DND-41 (cell line): Measurements from ENCODE around the gene RABL6.
A peak's percentile ranks its signal among the peaks of the same experiment; 100 is the strongest.

ENCODE experiments used
- ATAC-seq: fragments of 200-7000 bp; cut with Tn5 transposase; 3 replicates; pipeline ENCODE4 v1.9.1; 2021; ENCODE audit warnings: low read depth; ENCODE audit not compliant: insufficient read depth
- DNase-seq: peaks from one replicate; pipeline ENCODE4 v3.0.0-alpha.2; 2020
- H2AFZ ChIP-seq: 2 replicates; pipeline ENCODE4 v1.6.0; 2012; ENCODE audit warnings: low read depth, low read length
- H3K27ac ChIP-seq: 2 replicates; pipeline ENCODE4 v1.5.1; 2012; ENCODE audit warnings: low read length, inconsistent platforms
- H3K27me3 ChIP-seq: fragments of 200-600 bp; sonication (generic); 2 replicates; pipeline ENCODE4 v1.6.0; 2012; ENCODE audit warnings: low read length, mild to moderate bottlenecking, inconsistent platforms; ENCODE audit not compliant: insufficient read depth, poor library complexity
- H3K36me3 ChIP-seq: 2 replicates; pipeline ENCODE4 v1.5.1; 2012; ENCODE audit warnings: low read length, inconsistent platforms; ENCODE audit not compliant: insufficient read depth
- H3K4me1 ChIP-seq: 2 replicates; pipeline ENCODE4 v1.5.1; 2012; ENCODE audit warnings: mild to moderate bottlenecking, low read length; ENCODE audit not compliant: insufficient read depth
- H3K4me2 ChIP-seq: 2 replicates; pipeline ENCODE4 v1.6.0; 2012; ENCODE audit warnings: mild to moderate bottlenecking, moderate library complexity, low read length, inconsistent platforms; ENCODE audit not compliant: insufficient read depth
- H3K4me3 ChIP-seq, 2 experiments: fragments of 200-600 bp in 1 of 2; shearing (Covaris generic) in 1 of 2; 2 replicates each; pipeline ENCODE4 v1.5.1; 2012 to 2016; ENCODE audit warnings: inconsistent platforms in 2 of 2, low read length in 2 of 2, mild to moderate bottlenecking in 2 of 2, low read depth in 1 of 2, moderate library complexity in 1 of 2
- H3K79me2 ChIP-seq: 2 replicates; pipeline ENCODE4 v1.6.0; 2012; ENCODE audit warnings: low read length, inconsistent platforms; ENCODE audit not compliant: insufficient read depth
- H3K9ac ChIP-seq: 2 replicates; pipeline ENCODE4 v1.6.0; 2012; ENCODE audit warnings: low read depth, mild to moderate bottlenecking, inconsistent platforms, low read length, moderate library complexity
- H3K9me3 ChIP-seq: 2 replicates; pipeline ENCODE4 v1.5.1; 2012; ENCODE audit warnings: low read length, moderate library complexity, mild to moderate bottlenecking, inconsistent platforms; ENCODE audit not compliant: insufficient read depth, severe bottlenecking
- H4K20me1 ChIP-seq: 2 replicates; pipeline ENCODE4 v1.6.0; 2012; ENCODE audit warnings: low read length; ENCODE audit not compliant: insufficient read depth
- CTCF ChIP-seq: IDR thresholded peaks from 2 replicates; pipeline ENCODE4 v1.5.1; 2012; ENCODE audit warnings: borderline replicate concordance, low read length, moderate library complexity, mild to moderate bottlenecking; ENCODE audit not compliant: poor library complexity, severe bottlenecking; ENCODE audit errors: extremely low read depth
- EZH2 ChIP-seq: IDR thresholded peaks from 3 replicates; pipeline ENCODE4 v1.6.1; 2012; ENCODE audit warnings: borderline replicate concordance, low read depth, mild to moderate bottlenecking, moderate library complexity, low read length, inconsistent platforms; ENCODE audit not compliant: severe bottlenecking

RABL6 gene

GRCh38 chr9:136861874-136862457 lies 54.2 kb downstream of the RABL6 start:
- Histone ChIP-seq H3K9me3 (no peaks in the 10 kb centered on the region), H3K36me3 (peaks cover 37% of the 10 kb centered on the region), H3K4me1 (peaks cover 22% of the 10 kb centered on the region), H2AFZ (no peak overlapping the region), H3K4me3 (no peak overlapping the region), H3K27ac (no peak overlapping the region), H3K27me3 (no peaks in the 10 kb centered on the region), H4K20me1 (peaks cover 27% of the 10 kb centered on the region), H3K9ac (no peak overlapping the region), H3K79me2 (peaks cover 31% of the 10 kb centered on the region), H3K4me2 (no peak overlapping the region)
- ATAC-seq (no peak), DNase-seq (no peak)
- no peak for TF ChIP-seq EZH2
- TF ChIP-seq CTCF, result no peak

GRCh38 chr9:136862849-136863622 lies 55.3 kb downstream of the RABL6 start:
- Histone ChIP-seq H3K79me2 (peaks cover 35% of the 10 kb centered on the region), H3K27me3 (no peaks in the 10 kb centered on the region), H3K4me1 (peaks cover 28% of the 10 kb centered on the region), H4K20me1 (peaks cover 26% of the 10 kb centered on the region), H3K4me2 (no peak overlapping the region), H3K9ac (no peak overlapping the region), H2AFZ (no peak overlapping the region), H3K27ac (no peak overlapping the region), H3K9me3 (no peaks in the 10 kb centered on the region), H3K36me3 (peaks cover 37% of the 10 kb centered on the region), H3K4me3 (no peak overlapping the region)
- no peak for ATAC-seq
- TF ChIP-seq EZH2 (no peak), CTCF (no peak)
- DNase-seq, result no peak

GRCh38 chr9:136863623-136864273 lies 56.0 kb downstream of the RABL6 start:
- TF ChIP-seq CTCF, result no peak
- no peak for TF ChIP-seq EZH2
- Histone ChIP-seq H3K4me2 (no peak overlapping the region; the same call in 1 of the 2 replicates), H3K27ac (0 out of 2 replicates have a peak overlapping the region, but pooled peaks have one; percentile 26), H3K36me3 (peaks cover 37% of the 10 kb centered on the region), H2AFZ (no peak overlapping the region), H3K9me3 (no peaks in the 10 kb centered on the region), H3K79me2 (peaks cover 35% of the 10 kb centered on the region), H4K20me1 (peaks cover 20% of the 10 kb centered on the region), H3K27me3 (no peaks in the 10 kb centered on the region), H3K4me1 (peaks cover 28% of the 10 kb centered on the region), H3K4me3 (no peak overlapping the region), H3K9ac (no peak overlapping the region)
- no peak for ATAC-seq
- no peak for DNase-seq
